Loucy (cell line): ENCODE results near the gene ENC1.

Source experiments
- H2AFZ ChIP-seq: fragments of 200-600 bp; sonication (generic); 2 replicates; pipeline ENCODE4 v1.6.0; 2016; ENCODE audit warnings: antibody characterized with exemption, mild to moderate bottlenecking, low read length, moderate library complexity
- H3F3A ChIP-seq: fragments of 200-600 bp; 2 replicates; pipeline ENCODE4 v1.6.0; 2016; ENCODE audit warnings: antibody characterized with exemption, low read depth, mild to moderate bottlenecking
- H3K27me3 ChIP-seq: fragments of 200-600 bp; sonication (generic); 2 replicates; pipeline ENCODE4 v1.6.1; 2014; ENCODE audit warnings: low read length, mild to moderate bottlenecking; ENCODE audit not compliant: insufficient read depth, poor library complexity, severe bottlenecking
- H3K36me3 ChIP-seq: fragments of 200-600 bp; sonication (generic); 2 replicates; pipeline ENCODE4 v1.6.1; 2016; ENCODE audit warnings: low read length; ENCODE audit not compliant: insufficient read depth
- H3K4me1 ChIP-seq: fragments of 200-600 bp; sonication (generic); 2 replicates; pipeline ENCODE4 v1.5.1; 2014; ENCODE audit warnings: low read length, mild to moderate bottlenecking; ENCODE audit not compliant: insufficient read depth, poor library complexity, severe bottlenecking
- H3K4me2 ChIP-seq: fragments of 200-600 bp; sonication (generic); 2 replicates; pipeline ENCODE4 v1.6.0; 2014; ENCODE audit warnings: antibody characterized with exemption, low read length, low read depth, mild to moderate bottlenecking; ENCODE audit not compliant: poor library complexity, severe bottlenecking
- H3K4me3 ChIP-seq: fragments of 200-600 bp; sonication (generic); 2 replicates; pipeline ENCODE4 v1.5.1; 2014; ENCODE audit warnings: low read length, mild to moderate bottlenecking, mixed read lengths; ENCODE audit not compliant: poor library complexity, severe bottlenecking
- H3K79me2 ChIP-seq: fragments of 200-600 bp; sonication (generic); 2 replicates; pipeline ENCODE4 v1.6.1; 2014; ENCODE audit warnings: low read length; ENCODE audit not compliant: insufficient read depth
- H3K9ac ChIP-seq: fragments of 200-600 bp; sonication (generic); 2 replicates; pipeline ENCODE4 v1.6.0; 2014; ENCODE audit warnings: mild to moderate bottlenecking, low read depth, low read length, moderate library complexity; ENCODE audit not compliant: poor library complexity, severe bottlenecking
- H3K9me2 ChIP-seq: fragments of 200-600 bp; sonication (generic); replicated peaks from 2 replicates; pipeline ENCODE4 v1.6.1; 2016; ENCODE audit warnings: low read depth, low read length, mixed read lengths
- H3K9me3 ChIP-seq: fragments of 200-600 bp; sonication (generic); 2 replicates; pipeline ENCODE4 v1.6.1; 2014; ENCODE audit warnings: mild to moderate bottlenecking, antibody characterized with exemption, low read length, low read depth; ENCODE audit not compliant: insufficient read depth
- H4K20me1 ChIP-seq: fragments of 200-600 bp; sonication (generic); 2 replicates; pipeline ENCODE4 v1.6.0; 2014; ENCODE audit warnings: antibody characterized with exemption, low read length, mild to moderate bottlenecking; ENCODE audit not compliant: insufficient read depth, poor library complexity, severe bottlenecking
- EZH2phosphoT487 ChIP-seq: fragments of 200-600 bp; IDR thresholded peaks from 2 replicates; pipeline ENCODE4 v1.6.1; 2018; ENCODE audit warnings: antibody characterized with exemption, mild to moderate bottlenecking, moderate library complexity, borderline replicate concordance
- TF ChIP-seq, protein P1 (sequence below): fragments of 200-600 bp; sonication (generic); conservative IDR thresholded peaks from 2 replicates; pipeline ENCODE4 v1.5.1; 2014; ENCODE audit warnings: mild to moderate bottlenecking, antibody characterized with exemption, low read length

The ENC1 gene

DNA sequence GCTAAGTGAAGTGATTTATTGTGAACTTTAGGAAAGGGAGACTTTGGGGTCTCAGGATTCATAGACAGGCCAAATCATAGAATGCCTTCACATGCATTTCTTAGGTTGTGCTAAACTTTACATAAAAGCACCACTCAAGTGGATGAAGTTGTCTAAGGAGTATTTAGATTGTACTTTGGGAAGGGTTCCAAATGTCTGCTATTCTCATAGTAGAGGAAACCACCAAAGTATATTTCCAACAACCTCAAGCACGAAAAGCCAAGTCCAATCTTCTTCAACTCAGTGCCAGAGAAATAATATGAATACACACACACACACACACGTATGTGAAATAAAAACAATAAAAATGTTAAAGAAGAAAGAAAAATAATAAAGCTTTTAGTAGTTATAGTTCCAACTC is 41.8 kb downstream of the ENC1 start:
- Histone ChIP-seq H4K20me1 (no peaks in the 10 kb centered on the region), H3K79me2 (no peaks in the 10 kb centered on the region), H3F3A (no peaks in the 10 kb centered on the region), H3K4me1 (peaks cover 4% of the 10 kb centered on the region), H3K9ac (no peak overlapping the region), H3K36me3 (no peaks in the 10 kb centered on the region), H2AFZ (no peak overlapping the region), H3K9me2 (no peaks in the 10 kb centered on the region), H3K27me3 (no peaks in the 10 kb centered on the region), H3K4me2 (no peak overlapping the region), H3K4me3 (no peak overlapping the region), H3K9me3 (no peaks in the 10 kb centered on the region)
- TF ChIP-seq, protein P1, sequence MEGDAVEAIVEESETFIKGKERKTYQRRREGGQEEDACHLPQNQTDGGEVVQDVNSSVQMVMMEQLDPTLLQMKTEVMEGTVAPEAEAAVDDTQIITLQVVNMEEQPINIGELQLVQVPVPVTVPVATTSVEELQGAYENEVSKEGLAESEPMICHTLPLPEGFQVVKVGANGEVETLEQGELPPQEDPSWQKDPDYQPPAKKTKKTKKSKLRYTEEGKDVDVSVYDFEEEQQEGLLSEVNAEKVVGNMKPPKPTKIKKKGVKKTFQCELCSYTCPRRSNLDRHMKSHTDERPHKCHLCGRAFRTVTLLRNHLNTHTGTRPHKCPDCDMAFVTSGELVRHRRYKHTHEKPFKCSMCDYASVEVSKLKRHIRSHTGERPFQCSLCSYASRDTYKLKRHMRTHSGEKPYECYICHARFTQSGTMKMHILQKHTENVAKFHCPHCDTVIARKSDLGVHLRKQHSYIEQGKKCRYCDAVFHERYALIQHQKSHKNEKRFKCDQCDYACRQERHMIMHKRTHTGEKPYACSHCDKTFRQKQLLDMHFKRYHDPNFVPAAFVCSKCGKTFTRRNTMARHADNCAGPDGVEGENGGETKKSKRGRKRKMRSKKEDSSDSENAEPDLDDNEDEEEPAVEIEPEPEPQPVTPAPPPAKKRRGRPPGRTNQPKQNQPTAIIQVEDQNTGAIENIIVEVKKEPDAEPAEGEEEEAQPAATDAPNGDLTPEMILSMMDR, result no peak

DNA sequence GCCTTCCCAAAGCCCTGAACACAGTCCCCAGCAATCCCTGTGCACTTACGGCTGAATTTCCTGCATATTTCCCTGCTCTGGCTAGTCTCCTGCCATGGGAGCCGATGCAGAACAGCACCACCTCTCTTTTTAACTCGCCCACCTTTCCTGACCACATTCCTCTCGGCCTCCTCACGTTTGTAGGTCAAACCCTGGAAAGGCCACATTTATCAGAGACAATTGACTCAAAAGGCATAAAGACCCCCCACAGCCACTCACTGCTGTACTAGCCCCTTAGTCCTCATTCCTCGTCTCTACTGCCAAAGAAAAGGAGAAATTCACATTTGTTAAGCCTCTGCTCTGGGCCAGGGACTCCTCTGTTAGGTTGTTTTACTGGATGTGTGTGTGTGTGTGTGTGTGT is 43.6 kb downstream of the ENC1 start:
- Histone ChIP-seq H3F3A (no peaks in the 10 kb centered on the region), H3K79me2 (no peaks in the 10 kb centered on the region), H3K4me2 (no peak overlapping the region), H3K9ac (no peak overlapping the region), H3K4me3 (no peak overlapping the region), H3K4me1 (peaks cover 2% of the 10 kb centered on the region), H2AFZ (no peak overlapping the region), H4K20me1 (no peaks in the 10 kb centered on the region), H3K9me3 (no peaks in the 10 kb centered on the region), H3K27me3 (no peaks in the 10 kb centered on the region), H3K9me2 (no peaks in the 10 kb centered on the region), H3K36me3 (no peaks in the 10 kb centered on the region)
- TF ChIP-seq EZH2phosphoT487, result no peak
- TF ChIP-seq, protein P1, result no peak

DNA sequence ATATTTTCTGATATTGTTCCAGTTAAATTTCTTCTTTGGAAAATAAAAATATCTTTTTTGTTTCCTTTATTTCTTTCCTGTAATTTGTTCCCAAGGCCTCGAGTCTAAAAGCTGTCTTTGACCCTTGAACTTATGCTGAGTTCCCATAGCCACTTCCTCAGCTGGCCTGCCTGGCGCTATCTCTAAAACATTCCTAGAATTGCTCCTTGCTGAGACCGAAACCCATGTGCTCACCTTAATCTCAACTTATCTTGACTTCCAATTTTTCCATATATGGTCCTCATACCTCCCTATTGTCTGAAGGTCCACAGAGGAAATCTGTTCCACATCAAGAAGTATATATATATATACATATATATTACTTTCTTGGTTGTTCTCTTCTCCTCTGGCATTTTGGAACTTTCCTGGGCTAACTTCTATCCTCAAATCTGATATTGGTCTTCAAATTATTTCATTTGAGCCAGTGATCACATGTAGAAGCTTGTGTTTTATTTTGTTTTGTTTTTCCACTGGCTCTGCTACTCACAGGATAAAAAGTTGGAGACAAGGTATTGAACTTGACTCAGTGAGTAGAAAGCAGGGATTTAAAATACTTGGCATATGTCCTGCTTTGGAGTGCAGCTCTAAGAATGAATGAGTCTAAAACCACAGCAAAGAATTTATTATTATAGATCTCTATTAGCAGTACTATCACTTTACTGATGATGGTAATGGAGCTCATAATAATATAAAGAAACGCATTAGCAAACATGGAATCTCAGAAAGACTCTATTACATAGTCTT is 45.2 kb downstream of the ENC1 start:
- Histone ChIP-seq H3K4me2 (no peak overlapping the region), H4K20me1 (no peaks in the 10 kb centered on the region), H3K27me3 (no peaks in the 10 kb centered on the region), H3K9me2 (no peaks in the 10 kb centered on the region), H3K79me2 (no peaks in the 10 kb centered on the region), H3F3A (no peaks in the 10 kb centered on the region), H3K36me3 (no peaks in the 10 kb centered on the region), H3K4me3 (no peak overlapping the region), H2AFZ (no peak overlapping the region), H3K9ac (no peak overlapping the region), H3K9me3 (no peaks in the 10 kb centered on the region), H3K4me1 (peaks cover 7% of the 10 kb centered on the region)
- no peak for TF ChIP-seq EZH2phosphoT487
- TF ChIP-seq, protein P1, result no peak
